ENCODE data around the gene EIF4G1.
A peak's percentile ranks its signal among the peaks of the same experiment; 100 is the strongest.

EIF4G1 gene

GRCh38 chr3:184352149-184352785 lies 37.9 kb downstream of the EIF4G1 start:
- no peak for DNase-seq (ENCODE audit: low spot score)

GRCh38 chr3:184352897-184353545 lies 38.6 kb downstream of the EIF4G1 start:
- no peak for DNase-seq (ENCODE audit: low spot score)

- DNase-seq (ENCODE audit: low spot score) = no peak
Observed at GRCh38 chr3:184353546-184353941, 39.1 kb downstream of the EIF4G1 start.

- no peak for DNase-seq (ENCODE audit: low spot score)
Observed at GRCh38 chr3:184354121-184354728, 39.8 kb downstream of the EIF4G1 start.

- DNase-seq (ENCODE audit: low spot score) = no peak
Observed at GRCh38 chr3:184354754-184355153, 40.3 kb downstream of the EIF4G1 start.

- DNase-seq (ENCODE audit: low spot score) = no peak
Observed at GRCh38 chr3:184355261-184356040, 41.0 kb downstream of the EIF4G1 start.

GRCh38 chr3:184357248-184358123 lies 43.1 kb downstream of the EIF4G1 start:
- no peak for DNase-seq (ENCODE audit: low spot score)

- DNase-seq (ENCODE audit: low spot score) = no peak
Observed at GRCh38 chr3:184358124-184358767, 43.8 kb downstream of the EIF4G1 start.

GRCh38 chr3:184358921-184359350 lies 44.5 kb downstream of the EIF4G1 start:
- no peak for DNase-seq (ENCODE audit: low spot score)

GRCh38 chr3:184359610-184360009 lies 45.2 kb downstream of the EIF4G1 start:
- no peak for DNase-seq (ENCODE audit: low spot score)

- DNase-seq (ENCODE audit: low spot score) = no peak
Observed at GRCh38 chr3:184360070-184360928, 45.9 kb downstream of the EIF4G1 start.

- no peak for DNase-seq (ENCODE audit: low spot score)
Observed at GRCh38 chr3:184360929-184361531, 46.6 kb downstream of the EIF4G1 start.

- peak; percentile 66 for DNase-seq (ENCODE audit: low spot score)
Observed at GRCh38 chr3:184361532-184361931, 47.1 kb downstream of the EIF4G1 start, which contains the start of the genes CLCN2 and POLR2H. Gene CLCN2, minus strand, starts transcription at chr3:184361605. Its CDS starts 126 bp downstream, at chr3:184361479. Gene POLR2H, plus strand, starts transcription at chr3:184361710. Its CDS starts 1,783 bp downstream, at chr3:184363493.

- peak; percentile 87 for DNase-seq (ENCODE audit: low spot score)
Observed at GRCh38 chr3:184361932-184362667, 47.7 kb downstream of the EIF4G1 start.

GRCh38 chr3:184362668-184363546 lies 48.5 kb downstream of the EIF4G1 start:
- DNase-seq (ENCODE audit: low spot score) = peak; percentile 99

- no peak for DNase-seq (ENCODE audit: low spot score)
Observed at GRCh38 chr3:184366619-184367289, 52.3 kb downstream of the EIF4G1 start.

GRCh38 chr3:184368116-184368515 lies 53.7 kb downstream of the EIF4G1 start:
- DNase-seq (ENCODE audit: low spot score) = no peak

Data from SW480 (cell line).